Fibroblast of lung (primary cell): ENCODE results near the gene DUSP8. TPM values are rescaled to one million over a fixed set of nuclear protein-coding genes. Genes with fewer than 3 reads are reported as not detected.

Experiments used
- DNase-seq, 2 donors: peaks; one replicate each; pipeline versions ENCODE4 v3.0.0 to v3.0.0-alpha.2; 2010; ENCODE audit warnings: low read depth in 2 of 2
- H2AFZ ChIP-seq: 2 replicates; pipeline ENCODE4 v1.5.1; 2012; ENCODE audit warnings: low read length, control low read depth, inconsistent platforms
- H3K27ac ChIP-seq: 2 replicates; pipeline ENCODE4 v1.5.1; 2011; ENCODE audit warnings: low read length, control low read depth; ENCODE audit not compliant: insufficient read depth
- H3K27me3 ChIP-seq: 2 replicates; pipeline ENCODE4 v1.5.1; 2011; ENCODE audit warnings: mild to moderate bottlenecking, low read length; ENCODE audit not compliant: control insufficient read depth, insufficient read depth
- H3K36me3 ChIP-seq: 2 replicates; pipeline ENCODE4 v1.5.1; 2011; ENCODE audit warnings: low read length; ENCODE audit not compliant: control insufficient read depth, insufficient read depth
- H3K4me1 ChIP-seq: 2 replicates; pipeline ENCODE4 v1.5.1; 2011; ENCODE audit warnings: low read length; ENCODE audit not compliant: control insufficient read depth, insufficient read depth; ENCODE audit errors: extremely low read depth
- H3K4me2 ChIP-seq: 2 replicates; pipeline ENCODE4 v1.5.1; 2011; ENCODE audit warnings: low read length, control low read depth; ENCODE audit not compliant: insufficient read depth; ENCODE audit errors: extremely low read depth
- H3K4me3 ChIP-seq, 4 experiments: fragments of 200-600 bp in 1 of 4; sonication (generic) in 1 of 4; replicated peaks in 1 of 4; 2 replicates each; pipeline ENCODE4 v1.5.1; 2011 to 2016; ENCODE audit warnings: low read length in 4 of 4, low read depth in 3 of 4, mild to moderate bottlenecking in 3 of 4, control low read depth in 2 of 4, inconsistent platforms in 1 of 4, mixed read lengths in 1 of 4; ENCODE audit not compliant: insufficient read depth in 1 of 4; ENCODE audit errors: control extremely low read depth in 1 of 4
- H3K79me2 ChIP-seq: 2 replicates; pipeline ENCODE4 v1.5.1; 2012; ENCODE audit warnings: mild to moderate bottlenecking, low read length, inconsistent platforms; ENCODE audit not compliant: control insufficient read depth, insufficient read depth
- H3K9ac ChIP-seq: 2 replicates; pipeline ENCODE4 v1.5.1; 2011; ENCODE audit warnings: mild to moderate bottlenecking, low read length, control low read depth; ENCODE audit not compliant: insufficient read depth
- H3K9me3 ChIP-seq: 2 replicates; pipeline ENCODE4 v1.5.1; 2012; ENCODE audit warnings: low read depth, low read length; ENCODE audit not compliant: control insufficient read depth, insufficient read depth
- H4K20me1 ChIP-seq: 2 replicates; pipeline ENCODE4 v1.5.1; 2011; ENCODE audit warnings: low read length; ENCODE audit not compliant: control insufficient read depth, insufficient read depth; ENCODE audit errors: extremely low read depth
- EZH2 ChIP-seq: IDR thresholded peaks from 2 replicates; pipeline ENCODE4 v1.5.1; 2012; ENCODE audit warnings: low read length, control low read depth, mild to moderate bottlenecking; ENCODE audit errors: missing control alignments
- polyA plus RNA-seq, 2 donors: library from polyadenylated mRNA; depleted of rRNA in 1 of 2; stranded (reverse) in 1 of 2; unstranded in 1 of 2; fragments of >200 nt; gene quantifications; 2 replicates each; pipeline ENCODE4 v1.2.1, GENCODE V29; 2011 to 2012; ENCODE audit warnings: missing spikeins in 1 of 2
- total RNA-seq: library from RNA; depleted of rRNA; stranded (reverse); fragments of >200 nt; gene quantifications from 2 replicates; pipeline ENCODE4 v1.2.1, GENCODE V29; 2014
- TF ChIP-seq, protein P1 (sequence below), 2 donors: IDR thresholded peaks in 1 of 2; conservative IDR thresholded peaks in 1 of 2; 1 replicate in 1 of 2; 2 replicates in 1 of 2; pipeline ENCODE4 v1.5.1; 2011 to 2012; ENCODE audit warnings: low read length in 2 of 2, control low read depth in 1 of 2, inconsistent platforms in 1 of 2, low read depth in 1 of 2, mild to moderate bottlenecking in 1 of 2

Gene DUSP8
- total and polyA plus RNA-seq, 2 donors (not counting 1 experiment from before 2014, with no cell fraction given), result 0.62 to 0.66 TPM

DNA sequence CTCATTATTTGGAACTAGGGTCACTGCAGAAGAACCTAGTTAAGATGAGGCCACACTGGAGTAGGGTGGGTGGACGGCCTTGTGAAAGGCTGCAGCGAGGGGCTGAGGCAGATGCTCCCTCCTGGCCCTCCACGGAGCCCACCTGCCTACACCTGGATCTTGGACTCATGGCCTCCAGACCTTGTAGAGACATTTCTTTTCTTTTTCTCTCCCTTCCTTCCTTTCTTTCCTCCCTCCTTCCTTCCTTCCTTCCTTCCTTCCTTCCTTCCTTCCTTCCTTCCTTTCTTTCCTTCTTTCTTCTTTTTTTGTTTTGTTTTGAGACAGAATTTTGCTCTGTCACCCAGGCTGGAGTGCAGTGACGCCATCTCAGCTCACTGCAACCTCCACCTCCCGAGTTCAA lies 26.6 kb downstream of the DUSP8 start:
- Histone ChIP-seq H3K27ac (no peak overlapping the region), H3K9me3 (no peaks in the 10 kb centered on the region), H3K4me1 (no peaks in the 10 kb centered on the region), H3K4me3 (no peak overlapping the region), H3K9ac (no peak overlapping the region), H3K27me3 (peaks cover 13% of the 10 kb centered on the region), H3K4me2 (no peak overlapping the region), H2AFZ (no peak overlapping the region), H4K20me1 (no peaks in the 10 kb centered on the region), H3K79me2 (no peaks in the 10 kb centered on the region), H3K36me3 (no peaks in the 10 kb centered on the region)
- DNase-seq, result no peak
- TF ChIP-seq EZH2, result no peak
- TF ChIP-seq, protein P1, sequence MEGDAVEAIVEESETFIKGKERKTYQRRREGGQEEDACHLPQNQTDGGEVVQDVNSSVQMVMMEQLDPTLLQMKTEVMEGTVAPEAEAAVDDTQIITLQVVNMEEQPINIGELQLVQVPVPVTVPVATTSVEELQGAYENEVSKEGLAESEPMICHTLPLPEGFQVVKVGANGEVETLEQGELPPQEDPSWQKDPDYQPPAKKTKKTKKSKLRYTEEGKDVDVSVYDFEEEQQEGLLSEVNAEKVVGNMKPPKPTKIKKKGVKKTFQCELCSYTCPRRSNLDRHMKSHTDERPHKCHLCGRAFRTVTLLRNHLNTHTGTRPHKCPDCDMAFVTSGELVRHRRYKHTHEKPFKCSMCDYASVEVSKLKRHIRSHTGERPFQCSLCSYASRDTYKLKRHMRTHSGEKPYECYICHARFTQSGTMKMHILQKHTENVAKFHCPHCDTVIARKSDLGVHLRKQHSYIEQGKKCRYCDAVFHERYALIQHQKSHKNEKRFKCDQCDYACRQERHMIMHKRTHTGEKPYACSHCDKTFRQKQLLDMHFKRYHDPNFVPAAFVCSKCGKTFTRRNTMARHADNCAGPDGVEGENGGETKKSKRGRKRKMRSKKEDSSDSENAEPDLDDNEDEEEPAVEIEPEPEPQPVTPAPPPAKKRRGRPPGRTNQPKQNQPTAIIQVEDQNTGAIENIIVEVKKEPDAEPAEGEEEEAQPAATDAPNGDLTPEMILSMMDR (conservative IDR thresholded peaks at IDR 0.05 in 1 of 2, IDR thresholded peaks at IDR 0.05 in 1 of 2; ENCODE audit: low read depth in 1 of 2, low read length in 2 of 2), result no peak

GRCh38 chr11:1544536-1544935 lies 27.5 kb downstream of the DUSP8 start:
- peak; percentile 12 for TF ChIP-seq EZH2
- TF ChIP-seq, protein P1 (conservative IDR thresholded peaks at IDR 0.05 in 1 of 2, IDR thresholded peaks at IDR 0.05 in 1 of 2; ENCODE audit: low read depth in 1 of 2, low read length in 2 of 2), result no peak
- H3K27me3 ChIP-seq, result peaks cover 13% of the 10 kb centered on the region
- H3K27ac ChIP-seq, result no peak overlapping the region

GRCh38 chr11:1543606-1544263 lies 28.3 kb downstream of the DUSP8 start:
- Histone ChIP-seq H3K9me3 (no peaks in the 10 kb centered on the region), H3K4me1 (no peaks in the 10 kb centered on the region), H3K79me2 (no peaks in the 10 kb centered on the region), H3K4me2 (no peak overlapping the region), H3K27me3 (peaks cover 13% of the 10 kb centered on the region), H3K36me3 (no peaks in the 10 kb centered on the region), H3K4me3 (no peak overlapping the region), H4K20me1 (no peaks in the 10 kb centered on the region), H2AFZ (no peak overlapping the region), H3K9ac (no peak overlapping the region), H3K27ac (no peak overlapping the region)
- TF ChIP-seq, protein P1 (conservative IDR thresholded peaks at IDR 0.05 in 1 of 2, IDR thresholded peaks at IDR 0.05 in 1 of 2; ENCODE audit: low read depth in 1 of 2, low read length in 2 of 2), result no peak
- TF ChIP-seq EZH2, result no peak
- DNase-seq, result no peak

More at GRCh38 chr11:1544536-1544935, 27.5 kb downstream of the DUSP8 start:
- Histone ChIP-seq H2AFZ (no peak overlapping the region), H3K4me2 (no peak overlapping the region), H3K79me2 (no peaks in the 10 kb centered on the region), H3K4me1 (no peaks in the 10 kb centered on the region), H3K36me3 (no peaks in the 10 kb centered on the region), H4K20me1 (no peaks in the 10 kb centered on the region), H3K9ac (no peak overlapping the region), H3K9me3 (no peaks in the 10 kb centered on the region), H3K4me3 (no peak overlapping the region)
- DNase-seq, result no peak
